Progenitor cell of endocrine pancreas (in vitro differentiated cells): ENCODE data around the gene BSND. TPM values are rescaled to one million over a fixed set of nuclear protein-coding genes. Genes with fewer than 3 reads are reported as not detected.

Source experiments
- DNase-seq: peaks from one replicate; pipeline ENCODE4 v3.0.0; 2021; ENCODE audit warnings: low spot score; ENCODE audit not compliant: unreplicated experiment
- H3K27ac Mint-ChIP-seq: 2 replicates; pipeline ENCODE4 v1.8.0; 2021; ENCODE audit warnings: mild to moderate bottlenecking, moderate library complexity, mixed read lengths
- H3K27me3 Mint-ChIP-seq: 2 replicates; pipeline ENCODE4 v1.8.0; 2021; ENCODE audit warnings: mixed read lengths
- H3K36me3 Mint-ChIP-seq: 2 replicates; pipeline ENCODE4 v1.8.0; 2022; ENCODE audit warnings: mixed read lengths; ENCODE audit not compliant: insufficient read depth
- H3K4me1 Mint-ChIP-seq: 2 replicates; pipeline ENCODE4 v1.8.0; 2021; ENCODE audit warnings: low read depth, mixed read lengths
- H3K4me3 Mint-ChIP-seq: 2 replicates; pipeline ENCODE4 v1.8.0; 2021; ENCODE audit warnings: low read depth, mild to moderate bottlenecking, moderate library complexity, mixed read lengths
- H3K9me3 Mint-ChIP-seq: 2 replicates; pipeline ENCODE4 v1.8.0; 2021; ENCODE audit warnings: low read depth, mixed read lengths
- CTCF ChIP-seq: fragments of 200-600 bp; sonication (generic); IDR thresholded peaks from one replicate; pipeline ENCODE4 v1.5.0; 2021; ENCODE audit warnings: antibody characterized with exemption, mild to moderate bottlenecking; ENCODE audit not compliant: unreplicated experiment
- total RNA-seq: library from RNA; stranded (reverse); gene quantifications from 2 replicates; pipeline ENCODE4 v1.2.1, GENCODE V29; 2021

The BSND gene
- total RNA-seq, 1 donor from 2014 or later = not detected

GRCh38 chr1:54993140-54993539, 5.6 kb upstream of the BSND start:
- Mint-ChIP-seq H3K4me1 (peaks cover 10% of the 10 kb centered on the region), H3K27me3 (peaks cover 47% of the 10 kb centered on the region), H3K27ac (no peak overlapping the region), H3K9me3 (no peaks in the 10 kb centered on the region), H3K36me3 (no peaks in the 10 kb centered on the region), H3K4me3 (no peak overlapping the region)
- no peak for TF ChIP-seq CTCF
- DNase-seq = no peak

GRCh38 chr1:54994355-54994990, 4.3 kb upstream of the BSND start:
- no peak for DNase-seq
- Mint-ChIP-seq H3K27me3 (peaks cover 58% of the 10 kb centered on the region), H3K4me3 (no peak overlapping the region), H3K36me3 (no peaks in the 10 kb centered on the region), H3K4me1 (peaks cover 10% of the 10 kb centered on the region), H3K9me3 (no peaks in the 10 kb centered on the region), H3K27ac (no peak overlapping the region)
- TF ChIP-seq CTCF = no peak

GRCh38 chr1:54995013-54995760, 3.5 kb upstream of the BSND start:
- no peak for TF ChIP-seq CTCF
- Mint-ChIP-seq H3K4me1 (peaks cover 10% of the 10 kb centered on the region), H3K27me3 (peaks cover 65% of the 10 kb centered on the region), H3K27ac (no peak overlapping the region), H3K9me3 (no peaks in the 10 kb centered on the region), H3K4me3 (no peak overlapping the region), H3K36me3 (no peaks in the 10 kb centered on the region)
- no peak for DNase-seq

GRCh38 chr1:54995835-54996234, 2.9 kb upstream of the BSND start:
- no peak for TF ChIP-seq CTCF
- Mint-ChIP-seq H3K4me1 (peaks cover 10% of the 10 kb centered on the region), H3K27me3 (peaks cover 67% of the 10 kb centered on the region), H3K27ac (no peak overlapping the region), H3K4me3 (no peak overlapping the region), H3K9me3 (no peaks in the 10 kb centered on the region), H3K36me3 (no peaks in the 10 kb centered on the region)
- no peak for DNase-seq

GRCh38 chr1:54996359-54996868, 2.3 kb upstream of the BSND start:
- peaks cover 10% of the 10 kb centered on the region for H3K4me1 Mint-ChIP-seq
- peak overlapping the region; percentile 55 for H3K4me3 Mint-ChIP-seq
- H3K27me3 Mint-ChIP-seq = peaks cover 63% of the 10 kb centered on the region
- H3K27ac Mint-ChIP-seq = no peak overlapping the region
- H3K36me3 Mint-ChIP-seq = no peaks in the 10 kb centered on the region
- no peaks in the 10 kb centered on the region for H3K9me3 Mint-ChIP-seq
- peak; percentile 70 for DNase-seq
- TF ChIP-seq CTCF = peak; percentile 84
